Fibroblast of lung (primary cell): ENCODE results near the gene CMYA5.

Experiments used
- EZH2 ChIP-seq: IDR thresholded peaks from 2 replicates; pipeline ENCODE4 v1.5.1; 2012; ENCODE audit warnings: low read length, control low read depth, mild to moderate bottlenecking; ENCODE audit errors: missing control alignments
- TF ChIP-seq, protein P1 (sequence below), 2 donors: IDR thresholded peaks in 1 of 2; conservative IDR thresholded peaks in 1 of 2; 1 replicate in 1 of 2; 2 replicates in 1 of 2; pipeline ENCODE4 v1.5.1; 2011 to 2012; ENCODE audit warnings: low read length in 2 of 2, control low read depth in 1 of 2, inconsistent platforms in 1 of 2, low read depth in 1 of 2, mild to moderate bottlenecking in 1 of 2

DNA sequence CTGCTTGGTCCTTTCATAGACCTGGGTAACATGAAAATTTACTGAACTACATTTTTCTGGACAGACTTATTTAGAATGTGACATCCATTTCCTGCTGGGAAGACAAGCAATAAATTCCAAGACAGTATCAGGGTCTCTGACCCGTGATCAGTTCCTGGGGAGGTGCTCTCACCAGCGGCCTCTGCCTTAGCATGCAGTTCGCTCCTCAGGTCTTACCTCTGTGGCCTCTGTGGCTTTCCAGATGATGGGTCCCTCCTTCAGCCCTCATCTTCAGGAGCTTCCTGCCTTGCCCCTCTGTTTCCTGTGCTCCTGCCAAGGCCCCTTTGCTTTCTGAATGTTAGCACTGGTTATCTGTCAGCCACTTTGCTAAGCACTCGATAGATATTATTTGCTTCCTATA lies 66.4 kb downstream of the CMYA5 start:
- TF ChIP-seq, protein P1, sequence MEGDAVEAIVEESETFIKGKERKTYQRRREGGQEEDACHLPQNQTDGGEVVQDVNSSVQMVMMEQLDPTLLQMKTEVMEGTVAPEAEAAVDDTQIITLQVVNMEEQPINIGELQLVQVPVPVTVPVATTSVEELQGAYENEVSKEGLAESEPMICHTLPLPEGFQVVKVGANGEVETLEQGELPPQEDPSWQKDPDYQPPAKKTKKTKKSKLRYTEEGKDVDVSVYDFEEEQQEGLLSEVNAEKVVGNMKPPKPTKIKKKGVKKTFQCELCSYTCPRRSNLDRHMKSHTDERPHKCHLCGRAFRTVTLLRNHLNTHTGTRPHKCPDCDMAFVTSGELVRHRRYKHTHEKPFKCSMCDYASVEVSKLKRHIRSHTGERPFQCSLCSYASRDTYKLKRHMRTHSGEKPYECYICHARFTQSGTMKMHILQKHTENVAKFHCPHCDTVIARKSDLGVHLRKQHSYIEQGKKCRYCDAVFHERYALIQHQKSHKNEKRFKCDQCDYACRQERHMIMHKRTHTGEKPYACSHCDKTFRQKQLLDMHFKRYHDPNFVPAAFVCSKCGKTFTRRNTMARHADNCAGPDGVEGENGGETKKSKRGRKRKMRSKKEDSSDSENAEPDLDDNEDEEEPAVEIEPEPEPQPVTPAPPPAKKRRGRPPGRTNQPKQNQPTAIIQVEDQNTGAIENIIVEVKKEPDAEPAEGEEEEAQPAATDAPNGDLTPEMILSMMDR (conservative IDR thresholded peaks at IDR 0.05 in 1 of 2, IDR thresholded peaks at IDR 0.05 in 1 of 2; ENCODE audit: low read depth in 1 of 2, low read length in 2 of 2) = no peak
- TF ChIP-seq EZH2 = no peak
